Dedifferentiated amniotic fluid mesenchymal stem cell (primary cell): ENCODE measurements around the gene CHAMP1.
"Not testable (repeated sequence)": the region's sequence is repeated elsewhere in the genome, so short reads cannot be mapped to it uniquely, and the experiment has no call there.

Source experiments
- DNase-seq: peaks from one replicate; pipeline ENCODE4 v3.0.0-alpha.2; 2016; ENCODE audit errors: extremely low spot score

CHAMP1 gene

GRCh38 chr13:114333881-114334280, 19.6 kb downstream of the CHAMP1 start:
- DNase-seq = not testable (repeated sequence)

DNA sequence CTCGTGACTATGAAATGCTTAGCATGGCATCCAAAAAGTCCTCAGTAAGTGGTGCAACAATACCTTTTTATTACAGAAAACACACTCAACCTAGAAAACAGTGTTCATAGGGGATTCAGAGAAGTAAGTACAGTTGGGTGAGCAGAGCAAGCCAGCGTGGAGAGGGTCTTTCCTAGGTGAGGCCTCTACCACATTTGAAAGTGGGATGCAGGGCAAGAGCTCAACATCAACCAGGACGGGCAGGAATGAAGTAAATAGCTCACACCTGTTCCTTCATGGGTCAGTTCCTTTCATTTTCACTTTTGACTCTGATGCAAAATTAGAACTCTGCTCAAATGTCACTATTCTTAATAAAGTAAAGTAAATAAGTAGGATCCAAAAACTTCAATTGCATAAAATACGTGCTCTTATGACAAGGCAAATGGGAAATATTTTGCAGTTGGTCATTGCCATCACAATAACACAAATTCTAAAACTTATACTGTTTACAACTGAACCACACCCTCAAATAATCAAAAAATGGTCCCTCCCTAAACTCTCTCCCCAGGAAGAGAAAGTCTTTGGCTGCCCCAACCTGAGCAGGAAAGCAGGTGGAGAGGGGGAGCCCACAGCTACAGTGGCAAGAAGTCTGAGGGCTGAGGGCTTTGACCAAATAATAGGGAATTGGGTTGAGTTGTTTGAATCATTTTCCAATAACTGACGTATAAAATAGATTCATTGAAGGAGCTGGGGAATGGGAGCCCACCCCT, 20.2 kb downstream of the CHAMP1 start:
- no peak for DNase-seq

- not testable (repeated sequence) for DNase-seq
These were observed 22.2 kb downstream of the CHAMP1 start for GRCh38 chr13:114336457-114336856.

- DNase-seq = no peak
These were observed 24.7 kb downstream of the CHAMP1 start for GRCh38 chr13:114338959-114339358.

DNA sequence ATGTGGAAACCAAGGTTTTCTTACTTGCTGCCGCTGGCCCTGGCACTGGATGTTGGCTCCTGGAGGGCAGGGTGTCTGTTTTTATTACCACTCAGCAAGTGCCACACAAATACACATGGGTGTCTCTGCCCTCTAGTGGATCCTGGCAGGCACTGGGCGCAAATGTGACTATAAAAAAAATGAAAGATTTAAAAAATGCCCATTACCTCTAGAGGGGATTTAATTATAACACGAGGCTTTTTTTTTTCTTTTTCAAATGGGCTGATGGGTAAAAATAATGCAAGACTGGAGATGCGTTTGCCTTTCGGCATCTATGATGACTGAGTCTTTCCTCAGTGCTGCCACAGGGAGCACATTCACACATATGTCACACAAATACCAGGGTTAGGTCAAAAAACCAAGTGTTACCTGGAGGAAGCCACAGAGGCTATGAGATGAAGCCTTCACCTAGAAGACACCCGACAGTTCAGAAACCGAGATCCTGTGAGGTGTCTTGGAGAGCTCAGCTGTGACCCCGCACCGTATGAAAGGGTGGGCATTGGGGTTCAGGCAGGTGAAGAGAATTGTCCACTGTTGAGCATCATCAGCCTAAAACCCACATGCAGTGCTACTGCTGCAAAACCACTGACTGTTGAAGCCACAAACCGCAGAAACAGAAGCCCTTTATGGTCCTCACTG, 25.7 kb downstream of the CHAMP1 start:
- peak; percentile 51 for DNase-seq

DNA sequence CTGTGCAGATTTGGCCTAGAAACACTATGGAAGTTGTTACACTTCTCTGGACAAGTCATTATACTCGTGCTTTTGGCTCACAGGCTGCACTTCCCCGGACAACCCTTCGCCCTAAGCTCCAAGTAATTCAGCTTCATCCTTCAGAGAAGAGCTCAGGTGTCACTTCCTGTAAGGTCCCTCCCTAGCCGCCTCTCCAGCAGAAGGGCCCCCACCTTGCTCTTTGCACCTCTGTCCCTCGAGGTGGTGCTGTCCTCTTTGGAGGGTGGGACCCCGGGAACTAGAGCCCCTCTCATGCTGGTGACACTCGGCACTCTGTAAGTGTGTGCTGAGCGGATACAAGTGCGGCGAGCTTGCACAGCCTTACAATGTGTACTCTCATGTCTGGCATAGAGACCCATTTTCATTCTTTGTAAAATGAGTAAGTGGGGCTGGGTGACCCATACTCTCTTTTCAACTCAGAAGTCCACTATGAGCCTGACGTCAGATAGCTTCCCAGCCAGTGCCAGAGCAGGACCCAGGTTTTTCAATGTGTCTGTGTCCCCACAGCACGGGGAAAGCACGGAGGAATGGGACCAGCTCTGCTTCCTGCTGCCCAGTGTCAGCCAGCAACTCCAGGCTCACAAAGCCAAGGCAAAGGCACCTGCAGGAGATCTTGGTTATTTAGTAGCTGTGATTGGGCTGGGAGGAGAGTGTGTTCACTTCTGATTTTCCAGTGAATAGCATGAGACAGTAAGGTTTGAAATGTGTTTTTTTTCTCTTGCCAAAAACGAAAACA, 26.9 kb downstream of the CHAMP1 start:
- DNase-seq = no peak

- not testable (repeated sequence) for DNase-seq
These were observed 33.0 kb downstream of the CHAMP1 start for GRCh38 chr13:114347256-114347655.

DNA sequence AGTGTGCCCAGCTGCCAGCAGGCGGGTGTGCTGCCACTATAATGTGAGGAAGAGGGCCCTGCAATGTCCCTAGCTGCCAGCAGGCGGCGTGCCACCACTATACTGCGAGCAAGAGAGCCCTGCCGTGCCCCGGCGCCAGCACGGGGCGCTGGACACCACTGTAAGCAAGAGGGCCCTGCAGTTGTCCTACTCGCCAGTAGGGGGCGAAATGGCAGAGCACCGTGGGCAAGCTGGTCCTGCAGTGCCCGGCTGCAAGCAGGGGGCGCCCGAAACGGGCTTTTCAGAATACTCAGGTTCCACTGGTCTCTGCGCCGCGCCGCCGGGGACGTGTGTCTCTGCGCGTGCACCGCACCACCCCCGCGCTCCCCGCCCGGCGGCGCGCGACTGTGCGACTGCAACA, 38.5 kb downstream of the CHAMP1 start:
- not testable (repeated sequence) for DNase-seq

- not testable (repeated sequence) for DNase-seq
These were observed 39.1 kb downstream of the CHAMP1 start for GRCh38 chr13:114353382-114353781.
